Chondrocyte (in vitro differentiated cells): Measurements from ENCODE around the gene PHLPP1. TPM values are rescaled to one million over a fixed set of nuclear protein-coding genes. Genes with fewer than 3 reads are reported as not detected.
A peak's percentile ranks its signal among the peaks of the same experiment; 100 is the strongest.

ENCODE experiments used
- DNase-seq: peaks from one replicate; pipeline ENCODE4 v3.0.0; 2021; ENCODE audit warnings: mixed read lengths, low spot score
- H3K27ac Mint-ChIP-seq: one replicate; pipeline ENCODE4 v1.8.0; 2021; ENCODE audit warnings: mild to moderate bottlenecking, moderate library complexity, mixed read lengths; ENCODE audit not compliant: unreplicated experiment
- H3K27me3 Mint-ChIP-seq: 2 replicates; pipeline ENCODE4 v1.8.0; 2021; ENCODE audit warnings: low read depth, mixed read lengths
- H3K36me3 Mint-ChIP-seq: 2 replicates; pipeline ENCODE4 v1.8.0; 2021; ENCODE audit warnings: low read depth, mixed read lengths
- H3K4me1 Mint-ChIP-seq: 2 replicates; pipeline ENCODE4 v1.8.0; 2021; ENCODE audit warnings: low read depth, mild to moderate bottlenecking, mixed read lengths
- H3K4me3 Mint-ChIP-seq: one replicate; pipeline ENCODE4 v1.8.0; 2021; ENCODE audit warnings: mild to moderate bottlenecking, moderate library complexity, mixed read lengths; ENCODE audit not compliant: unreplicated experiment
- H3K9me3 Mint-ChIP-seq: 2 replicates; pipeline ENCODE4 v1.8.0; 2021; ENCODE audit warnings: low read depth, mixed read lengths
- CTCF ChIP-seq: fragments of 200-600 bp; sonication (generic); IDR thresholded peaks from 2 replicates; pipeline ENCODE4 v1.5.0; 2021; ENCODE audit warnings: antibody characterized with exemption, mild to moderate bottlenecking, moderate library complexity
- total RNA-seq: library from RNA; stranded (reverse); gene quantifications from 3 replicates; pipeline ENCODE4 v1.2.1, GENCODE V29; 2021

Gene PHLPP1
- total RNA-seq, 1 donor from 2014 or later: 10.4 TPM

- no peak overlapping the region for H3K4me3 Mint-ChIP-seq
- peak overlapping the region; percentile 85 for H3K27ac Mint-ChIP-seq
- no peak for TF ChIP-seq CTCF
Observed at GRCh38 chr18:62878305-62878704, 163.0 kb downstream of the PHLPP1 start.

DNA sequence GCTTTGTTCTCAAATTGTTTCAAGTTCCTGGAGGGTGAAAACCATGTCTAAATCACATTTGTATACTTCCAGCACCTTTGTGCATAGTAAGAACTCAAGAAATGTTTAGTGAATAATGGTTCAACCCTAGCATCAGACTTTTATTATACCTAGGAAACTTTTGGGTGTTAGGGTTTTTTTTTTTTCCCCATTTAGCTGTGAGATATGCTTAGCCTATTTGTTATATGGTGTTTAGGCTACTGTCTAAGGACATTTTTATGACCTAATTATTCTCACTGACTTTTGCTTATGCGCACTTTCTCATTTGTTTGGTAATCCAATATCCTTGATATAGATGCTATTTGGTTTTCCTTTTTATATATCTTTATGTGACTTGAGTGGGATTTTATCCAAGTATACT is 164.7 kb downstream of the PHLPP1 start:
- H3K27ac Mint-ChIP-seq: no peak overlapping the region
- H3K4me1 Mint-ChIP-seq: peaks cover 49% of the 10 kb centered on the region
- H3K27me3 Mint-ChIP-seq: no peaks in the 10 kb centered on the region
- no peaks in the 10 kb centered on the region for H3K36me3 Mint-ChIP-seq
- DNase-seq: no peak
- H3K9me3 Mint-ChIP-seq: peaks cover 2% of the 10 kb centered on the region
- TF ChIP-seq CTCF: no peak
- no peak overlapping the region for H3K4me3 Mint-ChIP-seq

More at GRCh38 chr18:62878305-62878704, 163.0 kb downstream of the PHLPP1 start:
- no peak for DNase-seq
- H3K4me1 Mint-ChIP-seq: peaks cover 49% of the 10 kb centered on the region
- H3K9me3 Mint-ChIP-seq: peaks cover 2% of the 10 kb centered on the region
- no peaks in the 10 kb centered on the region for H3K36me3 Mint-ChIP-seq
- no peaks in the 10 kb centered on the region for H3K27me3 Mint-ChIP-seq

- no peak overlapping the region for H3K4me3 Mint-ChIP-seq
- TF ChIP-seq CTCF: no peak
- no peaks in the 10 kb centered on the region for H3K36me3 Mint-ChIP-seq
- peaks cover 2% of the 10 kb centered on the region for H3K9me3 Mint-ChIP-seq
- no peak for DNase-seq
- H3K27ac Mint-ChIP-seq: no peak overlapping the region
- H3K4me1 Mint-ChIP-seq: peaks cover 44% of the 10 kb centered on the region
- H3K27me3 Mint-ChIP-seq: no peaks in the 10 kb centered on the region
Observed at GRCh38 chr18:62880673-62881364, 165.5 kb downstream of the PHLPP1 start.

DNA sequence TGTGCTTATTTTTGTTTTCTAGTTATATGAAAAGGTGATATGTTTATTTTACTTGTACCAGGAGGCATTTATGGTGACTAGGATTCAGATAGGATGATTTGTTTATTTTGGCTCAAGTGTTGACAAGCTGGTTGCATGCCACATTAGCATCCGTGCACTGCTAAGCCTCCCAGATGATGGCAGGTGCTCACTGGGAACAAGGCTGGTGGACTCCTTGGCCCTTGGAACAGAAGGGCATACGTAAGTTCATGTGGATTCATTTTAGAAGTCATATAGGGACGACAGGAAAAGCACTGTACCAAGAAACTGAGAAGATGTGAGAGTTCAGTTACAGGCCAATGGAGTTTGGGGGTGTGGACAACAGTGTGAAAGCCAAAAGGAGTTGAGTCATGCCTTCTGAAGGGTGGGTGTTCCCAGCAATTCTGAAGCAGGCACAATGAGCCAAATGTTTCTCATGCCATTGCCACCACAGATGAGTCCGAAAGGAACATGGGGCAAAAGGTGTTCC is 166.2 kb downstream of the PHLPP1 start:
- H3K4me1 Mint-ChIP-seq: peaks cover 36% of the 10 kb centered on the region
- H3K27me3 Mint-ChIP-seq: no peaks in the 10 kb centered on the region
- H3K27ac Mint-ChIP-seq: peak overlapping the region; percentile 89
- H3K9me3 Mint-ChIP-seq: peaks cover 2% of the 10 kb centered on the region
- no peak overlapping the region for H3K4me3 Mint-ChIP-seq
- TF ChIP-seq CTCF: no peak
- no peaks in the 10 kb centered on the region for H3K36me3 Mint-ChIP-seq
- no peak for DNase-seq

GRCh38 chr18:62883937-62884735 is 168.8 kb downstream of the PHLPP1 start:
- Mint-ChIP-seq H3K4me3 (no peak overlapping the region), H3K27me3 (no peaks in the 10 kb centered on the region), H3K36me3 (no peaks in the 10 kb centered on the region), H3K27ac (no peak overlapping the region), H3K4me1 (peaks cover 11% of the 10 kb centered on the region), H3K9me3 (peaks cover 2% of the 10 kb centered on the region)
- TF ChIP-seq CTCF: no peak
- DNase-seq: no peak
